MCF 10A (cell line): Measurements from ENCODE around the gene LRP2BP. TPM values are rescaled to one million over a fixed set of nuclear protein-coding genes. Genes with fewer than 3 reads are reported as not detected.

Experiments
- BruUV-seq: library from RNA; stranded (reverse); fragments of 400-500 nt; replicated peaks from 2 replicates; lab custom pipeline; 2021; lab: Mats Ljungman, UMichigan
- CTCF ChIA-PET: fragments of 300-600 bp; sonication (Branson Sonifier 250); formaldehyde crosslinking; extraction: SDS; loops from one replicate; lab custom pipeline; 2021; ENCODE audit warnings: antibody characterized with exemption, inconsistent platforms; lab: Yijun Ruan, JAX
- POLR2A ChIA-PET: fragments of 300-600, 350-650 bp; sonication (Branson Sonifier 250); formaldehyde crosslinking; extraction: SDS; loops from one replicate; lab custom pipeline; 2020; ENCODE audit warnings: antibody characterized with exemption, inconsistent platforms; lab: Yijun Ruan, JAX
- DNase-seq: peaks from one replicate; pipeline ENCODE4 v3.0.0-alpha.2; 2018; ENCODE audit not compliant: unreplicated experiment
- H3K27ac Mint-ChIP-seq: one replicate; pipeline ENCODE4 v1.8.0; 2022; ENCODE audit warnings: mild to moderate bottlenecking, low read depth, mixed read lengths; ENCODE audit not compliant: unreplicated experiment
- H3K27me3 Mint-ChIP-seq: one replicate; pipeline ENCODE4 v1.8.0; 2022; ENCODE audit warnings: mixed read lengths; ENCODE audit not compliant: insufficient read depth, unreplicated experiment
- H3K36me3 Mint-ChIP-seq: one replicate; pipeline ENCODE4 v1.8.0; 2022; ENCODE audit warnings: mild to moderate bottlenecking, moderate library complexity, mixed read lengths; ENCODE audit not compliant: insufficient read depth, unreplicated experiment
- H3K4me1 Mint-ChIP-seq: one replicate; pipeline ENCODE4 v1.8.0; 2022; ENCODE audit warnings: mixed read lengths; ENCODE audit not compliant: insufficient read depth, unreplicated experiment
- H3K4me3 Mint-ChIP-seq: one replicate; pipeline ENCODE4 v1.8.0; 2022; ENCODE audit warnings: mild to moderate bottlenecking, moderate library complexity, mixed read lengths; ENCODE audit not compliant: unreplicated experiment
- H3K9me3 Mint-ChIP-seq: one replicate; pipeline ENCODE4 v1.8.0; 2022; ENCODE audit warnings: mixed read lengths; ENCODE audit not compliant: unreplicated experiment
- intact Hi-C: fragments of 100-400 bp; cut with micrococcal nuclease; formaldehyde crosslinking; loops from 2 replicates; pipeline ENCODE4 v1.14.1; 2022
- total RNA-seq: library from RNA; stranded (reverse); gene quantifications from 2 replicates; pipeline ENCODE4 v1.2.3, GENCODE V29; 2022
- TF ChIP-seq, protein P1 (sequence below): fragments of 200-600 bp; IDR thresholded peaks from one replicate; pipeline ENCODE4 v1.8.0; 2022; ENCODE audit warnings: antibody characterized with exemption, mild to moderate bottlenecking; ENCODE audit not compliant: unreplicated experiment

Gene LRP2BP
- total RNA-seq, 1 experiment from 2014 or later = 0.70 TPM

- no TSS peak for BruUV-seq
- Mint-ChIP-seq H3K27ac (no peak overlapping the region), H3K27me3 (no peaks in the 10 kb centered on the region), H3K4me1 (no peaks in the 10 kb centered on the region), H3K4me3 (no peak overlapping the region), H3K9me3 (no peaks in the 10 kb centered on the region), H3K36me3 (no peaks in the 10 kb centered on the region)
- TF ChIP-seq, protein P1, sequence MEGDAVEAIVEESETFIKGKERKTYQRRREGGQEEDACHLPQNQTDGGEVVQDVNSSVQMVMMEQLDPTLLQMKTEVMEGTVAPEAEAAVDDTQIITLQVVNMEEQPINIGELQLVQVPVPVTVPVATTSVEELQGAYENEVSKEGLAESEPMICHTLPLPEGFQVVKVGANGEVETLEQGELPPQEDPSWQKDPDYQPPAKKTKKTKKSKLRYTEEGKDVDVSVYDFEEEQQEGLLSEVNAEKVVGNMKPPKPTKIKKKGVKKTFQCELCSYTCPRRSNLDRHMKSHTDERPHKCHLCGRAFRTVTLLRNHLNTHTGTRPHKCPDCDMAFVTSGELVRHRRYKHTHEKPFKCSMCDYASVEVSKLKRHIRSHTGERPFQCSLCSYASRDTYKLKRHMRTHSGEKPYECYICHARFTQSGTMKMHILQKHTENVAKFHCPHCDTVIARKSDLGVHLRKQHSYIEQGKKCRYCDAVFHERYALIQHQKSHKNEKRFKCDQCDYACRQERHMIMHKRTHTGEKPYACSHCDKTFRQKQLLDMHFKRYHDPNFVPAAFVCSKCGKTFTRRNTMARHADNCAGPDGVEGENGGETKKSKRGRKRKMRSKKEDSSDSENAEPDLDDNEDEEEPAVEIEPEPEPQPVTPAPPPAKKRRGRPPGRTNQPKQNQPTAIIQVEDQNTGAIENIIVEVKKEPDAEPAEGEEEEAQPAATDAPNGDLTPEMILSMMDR = no peak
- CTCF ChIA-PET = interaction anchor here (0.5 kb wide), 1 partner anchor 50 kb away, joined by 4 read pairs; no protein-coding TSS in a partner anchor
- DNase-seq = no peak
- intact Hi-C loops = no loop called here
- POLR2A ChIA-PET = interaction anchor here (1.8 kb wide), 1 partner anchor 10 kb away, joined by 9 read pairs; the partner anchor contains the start of gene UFSP2
Measured at GRCh38 chr4:185435466-185435865, 39.7 kb upstream of the LRP2BP start.

DNA sequence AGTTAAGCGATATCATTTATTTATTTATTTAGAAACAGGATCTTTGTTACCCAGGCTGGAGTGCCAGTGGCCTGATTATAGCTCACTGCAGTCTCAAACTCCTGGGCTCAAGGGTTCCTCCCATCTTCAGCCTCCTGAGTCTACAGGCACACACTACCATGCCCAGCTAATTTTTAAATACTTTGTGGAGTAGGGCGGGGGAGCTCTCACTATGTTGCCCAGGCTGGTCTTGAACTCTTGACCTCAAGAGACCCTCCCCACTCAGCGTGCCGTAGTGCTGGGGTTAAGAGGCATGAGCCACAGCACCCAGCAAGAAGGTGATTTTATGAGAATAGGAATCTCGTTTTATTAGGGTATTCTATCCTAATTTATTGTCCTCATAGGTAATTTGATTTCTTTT is 33.9 kb upstream of the LRP2BP start:
- BruUV-seq = no TSS peak
- intact Hi-C loops = no loop called here
- Mint-ChIP-seq H3K9me3 (no peaks in the 10 kb centered on the region), H3K4me3 (no peak overlapping the region), H3K27ac (no peak overlapping the region), H3K27me3 (no peaks in the 10 kb centered on the region), H3K36me3 (peaks cover 12% of the 10 kb centered on the region), H3K4me1 (peaks cover 6% of the 10 kb centered on the region)
- TF ChIP-seq, protein P1 = no peak
- CTCF ChIA-PET = interaction anchor here (0.7 to 2.2 kb wide), 2 partner anchors 56 to 168 kb away, joined by 3 to 8 read pairs; no protein-coding TSS in a partner anchor
- POLR2A ChIA-PET = no interaction called here
- DNase-seq = no peak

DNA sequence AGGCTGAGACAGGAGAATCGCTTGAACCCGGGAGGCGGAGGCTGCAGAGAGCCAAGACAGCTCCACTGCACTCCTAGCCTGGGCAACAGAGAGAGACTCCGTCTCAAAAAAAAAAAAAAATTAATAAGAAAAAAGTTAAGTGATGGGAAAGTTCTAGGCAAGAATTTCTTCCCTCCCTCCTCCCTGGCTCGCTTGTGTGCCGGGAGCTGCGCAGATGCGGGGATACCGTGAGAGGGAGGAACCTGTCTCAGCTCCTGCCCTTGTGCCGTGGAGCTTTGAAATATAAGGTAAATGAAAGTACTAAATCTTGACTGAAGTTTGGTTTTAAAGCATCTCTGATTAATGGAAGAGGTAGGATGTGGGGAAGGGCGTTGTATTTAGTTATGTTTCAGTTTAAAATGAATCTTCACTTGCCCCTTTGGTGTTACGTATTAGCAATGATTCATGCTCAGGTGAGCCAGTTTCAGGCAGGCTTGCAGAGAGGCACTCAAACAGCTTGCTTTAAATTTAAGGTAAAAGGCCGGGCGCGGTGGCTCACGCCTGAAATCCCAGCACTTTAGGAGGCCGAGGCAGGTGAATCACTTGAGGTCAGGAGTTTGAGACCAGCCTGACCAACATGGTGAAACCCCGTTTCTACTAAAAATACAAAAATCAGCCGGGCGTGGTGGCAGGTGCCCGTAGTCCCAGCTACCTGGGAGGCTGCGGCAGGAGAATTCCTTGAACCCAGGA is 31.4 kb upstream of the LRP2BP start:
- Mint-ChIP-seq H3K27ac (no peak overlapping the region), H3K9me3 (no peaks in the 10 kb centered on the region), H3K4me3 (no peak overlapping the region), H3K36me3 (peaks cover 12% of the 10 kb centered on the region), H3K4me1 (peaks cover 18% of the 10 kb centered on the region), H3K27me3 (no peaks in the 10 kb centered on the region)
- TF ChIP-seq, protein P1 = no peak
- no TSS peak for BruUV-seq
- ChIA-PET POLR2A (interaction anchor here (0.6 to 4.7 kb wide), 5 partner anchors 16 to 217 kb away, joined by 3 to 81 read pairs (median 3); partner anchors contain the start of genes ANKRD37, LRP2BP and SNX25), CTCF (interaction anchor here (0.6 to 3.9 kb wide), 6 partner anchors 18 to 382 kb away, joined by 3 to 24 read pairs (median 3); no protein-coding TSS in a partner anchor)
- intact Hi-C loops = loop anchor here (1.0 kb wide), 1 partner anchor 170 kb away; no protein-coding TSS in a partner anchor
- DNase-seq = no peak
